PFSK-1 (cell line): ENCODE data around the gene AGO4.

ENCODE experiments used
- FOXP2 ChIP-seq: optimal IDR thresholded peaks from 2 replicates; pipeline ENCODE3; 2011; ENCODE audit warnings: borderline replicate concordance, control low read depth, inconsistent platforms; ENCODE audit not compliant: insufficient read depth; ENCODE audit errors: extremely low read length, extremely low read depth
- POLR2AphosphoS5 ChIP-seq: IDR thresholded peaks from 2 replicates; pipeline ENCODE4 v1.6.1; 2012; ENCODE audit warnings: low read depth, mild to moderate bottlenecking, control low read depth, low read length, moderate library complexity
- SIN3A ChIP-seq: IDR thresholded peaks from 2 replicates; pipeline ENCODE4 v1.6.1; 2012; ENCODE audit warnings: mild to moderate bottlenecking, low read length, moderate library complexity, borderline replicate concordance; ENCODE audit not compliant: insufficient read depth
- TAF1 ChIP-seq: IDR thresholded peaks from 2 replicates; pipeline ENCODE4 v1.6.1; 2012; ENCODE audit warnings: low read length, control low read depth, borderline replicate concordance; ENCODE audit not compliant: insufficient read depth
- TF ChIP-seq, protein P1 (sequence below), 2 experiments: IDR thresholded peaks; 2 replicates each; pipeline versions ENCODE4 v1.6.1 to v1.8.0; 2011 to 2012; ENCODE audit warnings: low read depth in 2 of 2, low read length in 2 of 2, control low read depth in 1 of 2, inconsistent platforms in 1 of 2, mild to moderate bottlenecking in 1 of 2, moderate library complexity in 1 of 2; ENCODE audit not compliant: insufficient read depth in 1 of 2

AGO4 gene

DNA sequence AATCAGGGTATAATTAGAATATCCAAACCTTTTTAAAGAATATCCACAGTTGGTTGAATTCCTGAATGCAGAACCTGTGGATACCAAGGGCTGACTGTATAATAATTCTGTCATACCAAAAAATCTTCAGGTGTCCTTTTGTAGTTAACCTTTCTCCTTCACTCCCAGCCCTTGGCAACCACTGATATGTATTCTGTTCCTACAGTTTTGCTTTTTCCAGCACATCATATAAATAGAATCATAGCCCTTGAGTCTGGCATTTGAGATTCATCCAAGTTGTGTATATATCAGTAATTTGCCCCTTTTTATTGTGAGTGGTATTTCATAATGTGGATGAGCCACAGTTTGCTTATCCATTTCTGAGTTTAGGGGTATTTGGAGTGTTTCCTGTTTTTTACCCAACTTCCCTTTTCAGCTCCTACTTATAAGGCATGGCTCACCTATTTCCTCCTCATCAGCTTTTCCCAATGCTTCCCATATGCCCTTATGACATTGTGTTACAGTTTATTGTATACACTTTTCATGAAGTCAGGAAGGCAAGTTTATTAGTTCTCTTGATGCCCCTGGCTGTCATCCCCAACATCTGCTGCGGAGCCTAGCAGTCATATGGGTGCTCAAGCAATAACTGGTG is 40.2 kb downstream of the AGO4 start:
- TF ChIP-seq SIN3A (no peak), TAF1 (no peak), FOXP2 (no peak), POLR2AphosphoS5 (no peak)
- TF ChIP-seq, protein P1, sequence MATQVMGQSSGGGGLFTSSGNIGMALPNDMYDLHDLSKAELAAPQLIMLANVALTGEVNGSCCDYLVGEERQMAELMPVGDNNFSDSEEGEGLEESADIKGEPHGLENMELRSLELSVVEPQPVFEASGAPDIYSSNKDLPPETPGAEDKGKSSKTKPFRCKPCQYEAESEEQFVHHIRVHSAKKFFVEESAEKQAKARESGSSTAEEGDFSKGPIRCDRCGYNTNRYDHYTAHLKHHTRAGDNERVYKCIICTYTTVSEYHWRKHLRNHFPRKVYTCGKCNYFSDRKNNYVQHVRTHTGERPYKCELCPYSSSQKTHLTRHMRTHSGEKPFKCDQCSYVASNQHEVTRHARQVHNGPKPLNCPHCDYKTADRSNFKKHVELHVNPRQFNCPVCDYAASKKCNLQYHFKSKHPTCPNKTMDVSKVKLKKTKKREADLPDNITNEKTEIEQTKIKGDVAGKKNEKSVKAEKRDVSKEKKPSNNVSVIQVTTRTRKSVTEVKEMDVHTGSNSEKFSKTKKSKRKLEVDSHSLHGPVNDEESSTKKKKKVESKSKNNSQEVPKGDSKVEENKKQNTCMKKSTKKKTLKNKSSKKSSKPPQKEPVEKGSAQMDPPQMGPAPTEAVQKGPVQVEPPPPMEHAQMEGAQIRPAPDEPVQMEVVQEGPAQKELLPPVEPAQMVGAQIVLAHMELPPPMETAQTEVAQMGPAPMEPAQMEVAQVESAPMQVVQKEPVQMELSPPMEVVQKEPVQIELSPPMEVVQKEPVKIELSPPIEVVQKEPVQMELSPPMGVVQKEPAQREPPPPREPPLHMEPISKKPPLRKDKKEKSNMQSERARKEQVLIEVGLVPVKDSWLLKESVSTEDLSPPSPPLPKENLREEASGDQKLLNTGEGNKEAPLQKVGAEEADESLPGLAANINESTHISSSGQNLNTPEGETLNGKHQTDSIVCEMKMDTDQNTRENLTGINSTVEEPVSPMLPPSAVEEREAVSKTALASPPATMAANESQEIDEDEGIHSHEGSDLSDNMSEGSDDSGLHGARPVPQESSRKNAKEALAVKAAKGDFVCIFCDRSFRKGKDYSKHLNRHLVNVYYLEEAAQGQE (IDR thresholded peaks at IDR 0.05; ENCODE audit: insufficient read depth in 1 of 2, low read depth in 2 of 2, low read length in 2 of 2): no peak

GRCh38 chr1:35850051-35850450 is 42.2 kb downstream of the AGO4 start:
- TF ChIP-seq, protein P1 (IDR thresholded peaks at IDR 0.05; ENCODE audit: insufficient read depth in 1 of 2, low read depth in 2 of 2, low read length in 2 of 2): no peak
- TF ChIP-seq FOXP2 (no peak), SIN3A (no peak), TAF1 (no peak), POLR2AphosphoS5 (no peak)

DNA sequence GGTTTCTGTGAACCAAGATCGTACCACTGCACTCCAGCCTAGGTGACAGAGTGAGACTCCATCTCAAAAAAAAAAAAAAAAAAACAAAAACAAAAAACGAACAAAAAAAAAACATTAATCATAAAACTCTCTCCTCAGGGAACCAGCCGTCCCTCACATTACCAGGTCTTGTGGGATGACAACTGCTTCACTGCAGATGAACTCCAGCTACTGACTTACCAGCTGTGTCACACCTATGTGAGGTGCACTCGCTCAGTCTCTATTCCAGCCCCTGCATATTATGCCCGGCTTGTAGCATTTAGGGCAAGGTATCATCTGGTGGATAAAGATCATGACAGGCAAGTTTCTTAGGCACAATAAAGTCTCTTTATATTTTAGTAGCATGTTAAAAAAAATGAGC is 42.9 kb downstream of the AGO4 start:
- no peak for TF ChIP-seq FOXP2
- TF ChIP-seq POLR2AphosphoS5: no peak
- no peak for TF ChIP-seq TAF1
- TF ChIP-seq SIN3A: no peak

- TF ChIP-seq POLR2AphosphoS5: no peak
- no peak for TF ChIP-seq FOXP2
- no peak for TF ChIP-seq SIN3A
- no peak for TF ChIP-seq TAF1
- TF ChIP-seq, protein P1 (IDR thresholded peaks at IDR 0.05; ENCODE audit: insufficient read depth in 1 of 2, low read depth in 2 of 2, low read length in 2 of 2): no peak
Measured at GRCh38 chr1:35851132-35851869, 43.5 kb downstream of the AGO4 start.

GRCh38 chr1:35852241-35852640 is 44.4 kb downstream of the AGO4 start:
- TF ChIP-seq SIN3A (no peak), POLR2AphosphoS5 (no peak), FOXP2 (no peak), TAF1 (no peak)
- TF ChIP-seq, protein P1 (IDR thresholded peaks at IDR 0.05; ENCODE audit: insufficient read depth in 1 of 2, low read depth in 2 of 2, low read length in 2 of 2): no peak
